GM19328 (cell line): ENCODE results near the gene IL2RA.
"Not testable (repeated sequence)": the region's sequence is repeated elsewhere in the genome, so short reads cannot be mapped to it uniquely, and the experiment has no call there.

Source experiments
- ATAC-seq: cut with Tn5 transposase; IDR thresholded peaks from one replicate; pipeline ENCODE4 v1.9.1; 2021; ENCODE audit warnings: mild to moderate bottlenecking, moderate library complexity; ENCODE audit not compliant: unreplicated experiment

The IL2RA gene

GRCh38 chr10:6018422-6018821, 43.7 kb downstream of the IL2RA start:
- ATAC-seq = no peak

DNA sequence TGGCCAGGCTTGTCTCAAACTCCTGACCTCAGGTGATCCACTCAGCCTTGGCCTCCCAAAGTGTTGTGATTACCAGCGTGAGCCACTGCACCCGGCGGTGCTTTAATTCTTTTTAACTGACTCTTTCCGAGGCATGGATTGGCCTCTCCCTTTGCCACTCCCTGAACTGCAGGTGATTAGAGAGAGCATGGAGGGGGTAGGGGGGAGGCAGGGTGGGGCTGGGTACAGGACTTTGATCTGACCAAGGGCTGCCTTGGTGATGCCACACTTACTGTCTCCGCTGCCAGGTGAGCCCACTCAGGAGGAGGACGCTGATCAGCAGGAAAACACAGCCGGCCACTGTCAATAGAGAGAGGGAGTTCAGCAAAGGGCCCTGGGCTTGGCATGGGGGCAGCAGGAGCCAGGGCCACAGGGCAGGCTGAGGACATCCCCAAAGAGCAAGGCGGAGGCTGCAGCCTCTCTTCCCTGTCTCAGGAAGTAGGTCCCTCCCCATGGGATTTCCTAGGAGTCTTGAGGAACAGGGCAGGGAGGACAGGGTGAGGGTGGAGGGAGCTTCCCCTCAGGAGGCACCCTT, 44.3 kb downstream of the IL2RA start:
- no peak for ATAC-seq

- no peak for ATAC-seq
These were observed 47.9 kb downstream of the IL2RA start for GRCh38 chr10:6014241-6014761.

DNA sequence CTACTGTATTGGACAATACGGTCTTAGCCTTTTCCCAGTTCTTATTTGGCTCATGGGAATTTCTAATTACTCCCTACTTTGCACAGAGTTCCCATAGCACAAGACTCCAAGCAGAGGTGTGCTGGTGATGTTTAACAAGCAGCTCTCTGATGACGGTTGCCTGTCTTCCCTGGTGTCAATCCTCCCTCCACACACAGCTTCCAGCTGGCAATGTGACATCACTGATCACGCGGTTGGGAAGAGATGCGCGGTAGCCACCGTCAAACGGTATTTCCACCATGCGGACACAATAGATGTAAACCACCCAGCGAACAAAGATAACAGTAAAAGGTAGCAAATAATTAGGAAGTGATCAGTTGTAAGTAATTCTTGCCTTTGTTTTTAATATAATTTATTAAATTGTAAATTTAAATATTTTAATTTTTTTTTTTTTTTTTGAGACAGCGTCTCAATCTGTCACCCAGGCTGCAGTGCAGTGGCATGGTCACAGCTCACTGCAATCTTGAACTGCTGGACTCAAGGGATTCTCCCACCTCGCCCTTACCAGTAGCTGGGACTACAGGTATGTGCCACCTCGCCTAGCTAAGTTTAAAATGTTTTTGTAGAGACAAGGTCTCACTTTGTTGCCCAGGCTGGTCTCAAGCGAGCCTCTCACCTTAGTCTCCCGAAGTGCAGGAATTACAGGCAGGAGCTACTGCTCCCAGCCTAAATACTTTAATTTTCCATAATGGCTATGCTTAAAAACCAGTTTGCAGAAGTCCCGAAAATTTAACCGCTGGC, 48.6 kb downstream of the IL2RA start:
- no peak for ATAC-seq

GRCh38 chr10:6012121-6012905, 49.9 kb downstream of the IL2RA start:
- ATAC-seq = no peak

GRCh38 chr10:6011558-6011957, 50.6 kb downstream of the IL2RA start:
- no peak for ATAC-seq

- ATAC-seq = no peak
These were observed 51.6 kb downstream of the IL2RA start for GRCh38 chr10:6010569-6010968.

- ATAC-seq = no peak
These were observed 52.2 kb downstream of the IL2RA start for GRCh38 chr10:6009961-6010360.

DNA sequence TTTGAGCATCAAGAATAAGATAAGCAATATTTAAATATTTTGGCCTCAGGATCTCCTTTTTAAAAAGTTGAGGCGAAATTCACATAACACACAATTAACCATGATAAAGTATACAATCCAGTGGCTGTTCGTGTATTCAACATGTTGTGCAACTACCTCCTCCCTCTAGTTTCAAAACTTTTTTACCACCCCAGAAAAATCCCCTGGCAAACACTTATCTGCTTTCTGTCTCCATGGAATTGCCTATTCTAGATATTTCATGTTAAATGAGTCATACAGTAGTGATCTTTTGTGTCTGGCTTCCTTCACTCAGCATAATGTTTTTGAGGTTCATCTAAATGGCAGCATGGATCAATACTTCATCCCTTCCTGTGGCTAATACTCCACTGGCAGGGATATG, 53.0 kb downstream of the IL2RA start:
- no peak for ATAC-seq

- no peak for ATAC-seq
These were observed 53.5 kb downstream of the IL2RA start for GRCh38 chr10:6008497-6009142.

DNA sequence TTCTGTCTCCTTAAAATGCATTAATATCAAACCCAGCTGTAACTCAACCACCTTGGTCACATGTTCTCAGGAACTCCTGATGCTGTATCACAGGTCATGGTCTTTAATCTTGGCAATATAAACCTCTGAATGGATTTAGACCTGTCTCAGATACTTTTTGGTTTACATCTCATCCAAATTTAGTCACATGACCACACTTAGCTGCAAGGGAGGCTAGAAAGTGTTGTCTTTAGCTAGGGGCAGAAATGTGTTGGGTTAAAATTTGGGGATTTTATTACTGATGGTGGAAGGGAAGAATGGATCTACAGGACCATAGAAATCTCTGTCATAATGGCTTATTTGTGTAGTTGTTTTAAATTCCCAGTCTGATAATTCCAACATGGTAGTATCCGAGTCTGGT, 55.2 kb downstream of the IL2RA start:
- no peak for ATAC-seq

DNA sequence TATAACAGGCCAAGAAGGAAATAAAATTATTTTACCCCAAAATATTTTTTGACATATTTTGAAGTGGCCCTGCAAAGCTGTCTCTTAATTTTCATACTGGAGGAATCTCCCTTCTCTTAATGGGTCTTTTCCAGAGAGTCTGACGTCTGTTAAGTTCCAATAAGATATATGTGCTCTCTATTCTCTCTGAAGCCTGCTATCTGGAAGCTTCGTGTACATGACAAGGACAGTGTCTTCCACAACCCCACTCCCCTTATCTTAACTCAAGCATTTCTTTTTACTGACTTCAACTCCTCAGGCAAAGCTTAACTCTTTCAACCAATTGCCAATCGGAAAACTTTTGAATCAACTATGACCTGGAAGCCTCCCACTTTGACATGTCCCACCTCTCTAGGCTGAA, 55.6 kb downstream of the IL2RA start:
- no peak for ATAC-seq

- ATAC-seq = no peak
These were observed 56.2 kb downstream of the IL2RA start for GRCh38 chr10:6005856-6006395.

GRCh38 chr10:6005161-6005804, 56.9 kb downstream of the IL2RA start:
- not testable (repeated sequence) for ATAC-seq

DNA sequence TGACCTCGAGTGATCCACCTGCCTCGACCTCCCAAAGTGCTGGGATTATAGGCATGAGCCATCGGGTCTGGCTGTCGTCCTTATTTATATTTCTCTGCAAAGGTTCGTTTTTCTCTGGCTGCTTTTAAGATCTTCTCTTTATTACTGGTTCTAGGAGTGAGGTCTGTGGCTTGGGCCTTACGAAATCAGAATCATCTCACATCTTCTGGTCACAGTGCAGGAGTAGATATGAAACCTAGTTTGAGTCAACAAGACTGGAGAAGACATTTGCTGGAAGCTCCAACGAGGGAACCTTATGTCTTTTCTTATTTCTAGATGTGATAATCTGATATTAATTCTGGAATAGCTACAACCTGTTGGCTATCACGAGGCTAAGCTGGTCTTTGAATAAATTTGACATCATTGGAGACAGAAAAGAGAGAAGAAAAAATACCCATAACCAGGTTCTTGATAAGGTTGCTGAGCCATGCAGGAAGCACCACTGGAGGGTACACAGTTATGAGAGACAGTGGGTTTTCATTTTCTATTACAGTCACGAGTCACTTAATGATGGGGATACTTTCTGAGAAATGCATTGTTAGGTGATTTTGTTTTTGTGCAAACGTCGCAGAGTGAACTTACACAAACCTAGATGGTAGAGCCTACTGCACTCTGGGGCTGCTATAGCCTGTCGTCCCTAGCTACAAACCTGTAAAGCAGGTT, 59.2 kb downstream of the IL2RA start:
- no peak for ATAC-seq

DNA sequence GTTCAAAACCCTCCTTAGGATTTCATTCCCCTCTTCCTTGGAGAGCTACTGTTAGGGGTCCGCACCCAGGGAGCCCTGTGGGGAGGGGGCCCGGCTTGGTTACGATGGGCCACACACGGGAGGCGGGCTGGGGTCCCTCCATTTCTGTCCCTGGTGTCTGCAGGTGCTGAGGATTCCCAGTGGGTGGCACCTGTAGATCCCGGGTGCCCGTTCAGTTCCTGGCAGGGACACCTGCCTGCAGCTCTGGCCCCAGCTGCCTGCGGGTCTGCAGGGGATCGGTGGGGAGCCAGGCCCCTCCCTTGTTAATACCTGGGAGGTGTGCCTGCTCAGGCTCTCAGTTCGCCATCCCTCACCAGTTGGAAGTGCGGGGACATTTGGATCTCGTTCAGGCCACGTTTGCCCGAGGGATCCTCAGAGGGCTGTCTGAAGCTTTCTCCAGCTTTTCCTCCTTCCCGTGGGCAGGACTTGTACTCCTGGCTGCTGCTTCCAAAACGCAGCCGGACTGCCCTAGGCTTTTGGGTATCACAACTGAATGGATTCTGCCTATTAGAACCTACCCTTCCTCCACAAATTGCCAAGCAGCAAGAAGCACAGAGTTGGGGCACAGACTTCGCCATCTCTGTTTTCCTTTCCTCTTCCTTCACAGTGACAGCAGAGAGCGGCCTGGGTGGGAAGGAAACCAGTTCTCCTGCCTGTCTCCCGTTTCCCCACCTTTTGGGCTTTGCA, 62.6 kb downstream of the IL2RA start:
- ATAC-seq = no peak

DNA sequence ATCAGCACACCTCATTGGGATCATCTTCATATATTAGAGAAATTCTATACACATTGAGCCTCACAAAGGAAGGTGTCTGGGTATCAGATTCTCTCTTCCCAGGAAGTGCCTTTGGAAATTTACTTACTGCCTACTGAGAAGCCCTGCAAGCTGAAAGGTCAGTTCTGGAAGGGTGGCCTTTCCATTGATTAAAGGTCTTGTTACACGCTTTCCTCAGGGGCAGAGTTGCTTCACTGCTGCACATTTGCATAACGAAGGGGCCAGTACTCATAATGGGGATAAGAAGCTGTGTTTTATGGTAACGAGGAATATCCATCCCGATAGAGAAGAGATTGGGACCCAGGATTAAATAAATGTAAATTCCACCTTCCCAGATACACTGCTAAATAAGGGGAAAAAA, 65.5 kb downstream of the IL2RA start:
- ATAC-seq = no peak

DNA sequence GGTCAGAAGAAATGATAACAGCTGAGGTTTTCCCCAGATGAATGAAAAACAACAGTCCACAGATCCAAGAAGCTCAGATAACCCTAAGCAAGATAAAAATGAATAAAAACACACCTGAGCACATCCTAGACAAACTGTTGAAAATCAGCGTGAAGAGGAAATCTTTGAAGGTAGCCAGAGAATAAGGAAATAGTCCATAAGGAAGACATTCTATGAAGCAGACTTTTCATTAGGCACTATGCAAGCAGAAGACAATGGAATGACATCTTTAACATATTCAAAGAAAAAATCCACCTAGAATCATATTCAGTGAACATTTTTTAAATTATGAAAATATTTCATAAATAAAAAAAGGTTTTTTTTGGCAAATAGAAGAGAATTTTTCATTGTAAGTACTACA, 69.8 kb downstream of the IL2RA start:
- ATAC-seq = no peak

DNA sequence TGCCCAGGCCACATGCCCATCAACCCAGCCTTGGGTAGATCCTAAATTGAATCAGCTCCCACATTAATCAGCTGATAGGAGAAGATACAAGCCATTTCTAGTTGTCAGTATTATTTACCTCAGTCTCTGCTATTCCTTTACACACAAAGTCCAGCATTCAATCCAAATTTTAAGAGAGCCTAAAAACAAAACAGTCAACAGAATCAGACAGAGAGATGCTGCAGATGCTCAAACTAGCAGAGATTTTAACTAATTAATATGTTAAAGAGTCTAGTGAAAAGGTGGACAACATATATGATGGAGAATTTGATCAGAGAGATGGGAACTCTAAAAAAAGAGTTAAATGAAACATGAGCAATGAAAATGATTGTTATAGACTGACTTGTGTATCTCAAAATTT, 70.5 kb downstream of the IL2RA start:
- no peak for ATAC-seq
